HepG2 (cell line): ENCODE measurements around the gene SLC13A3. TPM values are rescaled to one million over a fixed set of nuclear protein-coding genes. Genes with fewer than 3 reads are reported as not detected.

Experiments
- FOXO1 ChIP-seq: sonication (generic); formaldehyde crosslinking; IDR thresholded peaks from 2 replicates; pipeline ENCODE4 v1.4.0; 2020; ENCODE audit warnings: missing genetic modification reagents
- HMG20A ChIP-seq: IDR thresholded peaks from 2 replicates; pipeline ENCODE4 v1.6.1; 2016; ENCODE audit warnings: borderline replicate concordance
- KMT2A ChIP-seq: sonication (generic); formaldehyde crosslinking; IDR thresholded peaks from 2 replicates; pipeline ENCODE4 v1.4.0; 2020; ENCODE audit warnings: missing genetic modification reagents
- LCORL ChIP-seq, 2 experiments: fragments of 450-650 bp in 1 of 2; sonication (generic) in 1 of 2; formaldehyde crosslinking in 1 of 2; IDR thresholded peaks; 2 replicates each; pipeline versions ENCODE4 v1.5.0 to v1.6.1; 2017 to 2020; ENCODE audit warnings: antibody characterized with exemption in 1 of 2, missing genetic modification reagents in 1 of 2
- MED13 ChIP-seq: sonication (generic); formaldehyde crosslinking; IDR thresholded peaks from 2 replicates; pipeline ENCODE4 v1.5.0; 2020; ENCODE audit warnings: missing genetic modification reagents
- MTA3 ChIP-seq: sonication (generic); formaldehyde crosslinking; IDR thresholded peaks from 2 replicates; pipeline ENCODE4 v1.4.0; 2020; ENCODE audit warnings: missing genetic modification reagents
- NKX3-1 ChIP-seq: sonication (generic); formaldehyde crosslinking; IDR thresholded peaks from 2 replicates; pipeline ENCODE4 v1.5.0; 2020; ENCODE audit warnings: missing genetic modification reagents
- RAD21 ChIP-seq: fragments of 450-650 bp; formaldehyde crosslinking; IDR thresholded peaks from 2 replicates; pipeline ENCODE4 v1.5.0; 2020; ENCODE audit warnings: mild to moderate bottlenecking
- RFXANK ChIP-seq: IDR thresholded peaks from 2 replicates; pipeline ENCODE4 v1.6.1; 2016
- SIN3B ChIP-seq: fragments of 150-350 bp; IDR thresholded peaks from 2 replicates; pipeline ENCODE4 v1.6.1; 2014; ENCODE audit warnings: low read length
- SP140L ChIP-seq: sonication (generic); formaldehyde crosslinking; IDR thresholded peaks from 2 replicates; pipeline ENCODE4 v1.4.0; 2020; ENCODE audit warnings: missing genetic modification reagents, borderline replicate concordance
- THYN1 ChIP-seq: sonication (generic); formaldehyde crosslinking; IDR thresholded peaks from 2 replicates; pipeline ENCODE4 v1.8.1; 2023; ENCODE audit warnings: low read depth, mild to moderate bottlenecking, moderate library complexity, missing genetic modification reagents, borderline replicate concordance
- YY1 ChIP-seq: IDR thresholded peaks from 2 replicates; pipeline ENCODE4 v1.6.1; 2011; ENCODE audit warnings: low read length, low read depth, moderate library complexity, mild to moderate bottlenecking; ENCODE audit not compliant: insufficient read depth, insufficient replicate concordance
- ZBTB38 ChIP-seq: sonication (generic); formaldehyde crosslinking; IDR thresholded peaks from 2 replicates; pipeline ENCODE4 v1.5.1; 2020; ENCODE audit warnings: mild to moderate bottlenecking, missing genetic modification reagents
- ZBTB39 ChIP-seq: sonication (generic); formaldehyde crosslinking; IDR thresholded peaks from 2 replicates; pipeline ENCODE4 v1.5.0; 2020; ENCODE audit warnings: missing genetic modification reagents
- ZNF24 ChIP-seq: fragments of 450-650 bp; IDR thresholded peaks from 2 replicates; pipeline ENCODE4 v1.6.1; 2017; ENCODE audit warnings: antibody characterized with exemption, mild to moderate bottlenecking
- ZNF296 ChIP-seq: sonication (generic); formaldehyde crosslinking; conservative IDR thresholded peaks from 2 replicates; pipeline ENCODE4 v1.5.0; 2020; ENCODE audit warnings: mild to moderate bottlenecking, missing genetic modification reagents
- ZNF543 ChIP-seq: sonication (generic); formaldehyde crosslinking; IDR thresholded peaks from 2 replicates; pipeline ENCODE4 v1.4.0; 2020; ENCODE audit warnings: mild to moderate bottlenecking, missing genetic modification reagents
- ZNF550 ChIP-seq: sonication (generic); formaldehyde crosslinking; IDR thresholded peaks from 2 replicates; pipeline ENCODE4 v1.4.0; 2020; ENCODE audit warnings: mild to moderate bottlenecking, missing genetic modification reagents, borderline replicate concordance
- ZNF552 ChIP-seq: sonication (generic); formaldehyde crosslinking; IDR thresholded peaks from 2 replicates; pipeline ENCODE4 v1.9.0; 2022; ENCODE audit warnings: missing genetic modification reagents, mild to moderate bottlenecking, borderline replicate concordance
- ZNF614 ChIP-seq: IDR thresholded peaks from 2 replicates; pipeline ENCODE4 v1.6.1; 2018; ENCODE audit warnings: missing biosample characterization, missing genetic modification reagents, inconsistent platforms, borderline replicate concordance
- ZNF800 ChIP-seq: sonication (generic); formaldehyde crosslinking; IDR thresholded peaks from 2 replicates; pipeline ENCODE4 v1.4.0; 2020; ENCODE audit warnings: missing genetic modification reagents
- polyA plus RNA-seq, 8 experiments: library from polyadenylated mRNA; depleted of rRNA in 3 of 8; stranded (reverse) in 7 of 8; unstranded in 1 of 8; fragments of >200 nt; fragmentation: Illumina TruSeq in 4 of 8; extraction: Trizol in 4 of 8; gene quantifications; 2 replicates each; pipeline versions ENCODE4 v1.2.1 to v1.2.3, GENCODE V29; 2011 to 2016; ENCODE audit warnings: low read depth in 4 of 8, missing spikeins in 1 of 8, mixed read lengths in 1 of 8; ENCODE audit not compliant: insufficient read depth in 1 of 8
- total RNA-seq, 5 experiments: library from RNA; depleted of rRNA; stranded (reverse); fragments of >200 nt; fragmentation: Illumina TruSeq; extraction: Trizol; gene quantifications; 2 replicates each; pipeline ENCODE4 v1.2.3, GENCODE V29; 2016; ENCODE audit warnings: low read depth in 1 of 5
- TF ChIP-seq, protein P1 (sequence below): sonication (generic); formaldehyde crosslinking; conservative IDR thresholded peaks from 2 replicates; pipeline ENCODE4 v1.4.0; 2020; ENCODE audit warnings: missing genetic modification reagents
- TF ChIP-seq, protein P2 (sequence below): sonication (generic); formaldehyde crosslinking; IDR thresholded peaks from 2 replicates; pipeline ENCODE4 v1.5.0; 2020; ENCODE audit warnings: missing genetic modification reagents
- TF ChIP-seq, protein P3 (sequence below): IDR thresholded peaks from 2 replicates; pipeline ENCODE4 v1.6.1; 2016; ENCODE audit warnings: low read depth, control low read depth

Gene SLC13A3
- total and polyA plus RNA-seq, 2 of the 13 experiments (the other 11 are each of a cell fraction or from before 2014, with no cell fraction given) = 66.5 to 76.0 TPM

DNA sequence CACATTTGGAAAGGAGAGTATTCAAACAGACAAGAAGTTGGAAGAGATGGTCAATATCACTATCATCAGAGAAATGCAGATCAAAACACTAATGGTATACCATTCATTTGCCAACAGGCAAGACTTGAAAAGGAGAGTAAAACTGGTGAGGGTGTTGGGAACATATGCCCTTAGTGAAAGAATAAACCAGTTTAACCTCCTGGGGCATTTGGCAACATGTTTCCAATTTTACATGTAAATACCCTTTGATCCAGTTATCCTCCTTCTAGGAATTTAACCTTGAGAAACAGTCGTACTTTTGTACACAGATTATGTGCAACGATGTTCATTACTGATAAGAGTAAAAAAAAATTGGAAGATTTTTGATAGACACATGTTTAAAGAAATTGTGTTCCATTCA lies 66.8 kb downstream of the SLC13A3 start (continued):
- TF ChIP-seq ZBTB39 (CRISPR knock-in tag) (no peak), ZNF550 (no peak), MED13 (CRISPR knock-in tag) (no peak), SP140L (CRISPR knock-in tag) (no peak), KMT2A (no peak), RAD21 (no peak), ZNF543 (CRISPR knock-in tag) (no peak), FOXO1 (CRISPR knock-in tag) (peak; percentile 67), ZNF296 (CRISPR knock-in tag) (no peak), SIN3B (no peak), MTA3 (no peak), ZNF24 (no peak), HMG20A (CRISPR knock-in tag) (peak; percentile 88; the same call in 1 of the 2 replicates), NKX3-1 (no peak), ZNF800 (CRISPR knock-in tag) (no peak), RFXANK (CRISPR knock-in tag) (0 out of 2 replicates have a peak, but pooled peaks have one; percentile 33), LCORL (IDR thresholded peaks at IDR 0.05) (no peak), LCORL (CRISPR knock-in tag; IDR thresholded peaks at IDR 0.05) (peak; percentile 54; the same call in 1 of the 2 replicates), YY1 (no peak), THYN1 (CRISPR knock-in tag) (no peak), ZNF614 (CRISPR knock-in tag) (peak; percentile 4; the same call in 1 of the 2 replicates), ZBTB38 (no peak), ZNF552 (CRISPR knock-in tag) (no peak)
- TF ChIP-seq, protein P1, sequence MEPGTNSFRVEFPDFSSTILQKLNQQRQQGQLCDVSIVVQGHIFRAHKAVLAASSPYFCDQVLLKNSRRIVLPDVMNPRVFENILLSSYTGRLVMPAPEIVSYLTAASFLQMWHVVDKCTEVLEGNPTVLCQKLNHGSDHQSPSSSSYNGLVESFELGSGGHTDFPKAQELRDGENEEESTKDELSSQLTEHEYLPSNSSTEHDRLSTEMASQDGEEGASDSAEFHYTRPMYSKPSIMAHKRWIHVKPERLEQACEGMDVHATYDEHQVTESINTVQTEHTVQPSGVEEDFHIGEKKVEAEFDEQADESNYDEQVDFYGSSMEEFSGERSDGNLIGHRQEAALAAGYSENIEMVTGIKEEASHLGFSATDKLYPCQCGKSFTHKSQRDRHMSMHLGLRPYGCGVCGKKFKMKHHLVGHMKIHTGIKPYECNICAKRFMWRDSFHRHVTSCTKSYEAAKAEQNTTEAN (CRISPR knock-in tag) = peak; percentile 47; the same call in 1 of the 2 replicates
- TF ChIP-seq, protein P2, sequence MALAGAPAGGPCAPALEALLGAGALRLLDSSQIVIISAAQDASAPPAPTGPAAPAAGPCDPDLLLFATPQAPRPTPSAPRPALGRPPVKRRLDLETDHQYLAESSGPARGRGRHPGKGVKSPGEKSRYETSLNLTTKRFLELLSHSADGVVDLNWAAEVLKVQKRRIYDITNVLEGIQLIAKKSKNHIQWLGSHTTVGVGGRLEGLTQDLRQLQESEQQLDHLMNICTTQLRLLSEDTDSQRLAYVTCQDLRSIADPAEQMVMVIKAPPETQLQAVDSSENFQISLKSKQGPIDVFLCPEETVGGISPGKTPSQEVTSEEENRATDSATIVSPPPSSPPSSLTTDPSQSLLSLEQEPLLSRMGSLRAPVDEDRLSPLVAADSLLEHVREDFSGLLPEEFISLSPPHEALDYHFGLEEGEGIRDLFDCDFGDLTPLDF (CRISPR knock-in tag) = no peak
- TF ChIP-seq, protein P3, sequence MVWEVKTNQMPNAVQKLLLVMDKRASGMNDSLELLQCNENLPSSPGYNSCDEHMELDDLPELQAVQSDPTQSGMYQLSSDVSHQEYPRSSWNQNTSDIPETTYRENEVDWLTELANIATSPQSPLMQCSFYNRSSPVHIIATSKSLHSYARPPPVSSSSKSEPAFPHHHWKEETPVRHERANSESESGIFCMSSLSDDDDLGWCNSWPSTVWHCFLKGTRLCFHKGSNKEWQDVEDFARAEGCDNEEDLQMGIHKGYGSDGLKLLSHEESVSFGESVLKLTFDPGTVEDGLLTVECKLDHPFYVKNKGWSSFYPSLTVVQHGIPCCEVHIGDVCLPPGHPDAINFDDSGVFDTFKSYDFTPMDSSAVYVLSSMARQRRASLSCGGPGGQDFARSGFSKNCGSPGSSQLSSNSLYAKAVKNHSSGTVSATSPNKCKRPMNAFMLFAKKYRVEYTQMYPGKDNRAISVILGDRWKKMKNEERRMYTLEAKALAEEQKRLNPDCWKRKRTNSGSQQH (CRISPR knock-in tag) = no peak
